CD4-positive, alpha-beta T cell treated with Interleukin-2 at 100 ng/mL for 4 hours (primary cell): Measurements from ENCODE around the gene FGF12.
"Not testable (repeated sequence)": the region's sequence is repeated elsewhere in the genome, so short reads cannot be mapped to it uniquely, and the experiment has no call there.

Source experiments
- DNase-seq: peaks from one replicate; pipeline ENCODE4 v3.0.0-alpha.2; 2020; ENCODE audit warnings: low spot score

The FGF12 gene

DNA sequence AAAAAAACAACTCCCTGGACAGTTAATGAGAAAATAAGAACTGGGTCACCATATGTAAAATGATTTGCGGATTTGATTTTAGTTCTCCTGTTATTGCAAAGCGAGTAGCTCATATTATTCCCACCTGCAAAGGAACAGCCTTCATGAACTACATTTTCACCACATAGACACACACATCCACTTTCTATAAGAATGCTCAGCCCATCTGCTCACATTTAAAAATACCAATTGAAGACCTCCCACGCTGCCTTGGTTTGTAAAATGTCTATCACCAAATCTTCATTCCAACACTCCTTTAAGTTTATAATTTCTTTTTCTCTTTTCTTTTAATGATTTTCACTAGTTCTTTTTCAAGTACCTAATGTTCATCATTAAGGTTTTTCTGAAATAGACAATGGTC, 148.6 kb downstream of the FGF12 start:
- no peak for DNase-seq

DNA sequence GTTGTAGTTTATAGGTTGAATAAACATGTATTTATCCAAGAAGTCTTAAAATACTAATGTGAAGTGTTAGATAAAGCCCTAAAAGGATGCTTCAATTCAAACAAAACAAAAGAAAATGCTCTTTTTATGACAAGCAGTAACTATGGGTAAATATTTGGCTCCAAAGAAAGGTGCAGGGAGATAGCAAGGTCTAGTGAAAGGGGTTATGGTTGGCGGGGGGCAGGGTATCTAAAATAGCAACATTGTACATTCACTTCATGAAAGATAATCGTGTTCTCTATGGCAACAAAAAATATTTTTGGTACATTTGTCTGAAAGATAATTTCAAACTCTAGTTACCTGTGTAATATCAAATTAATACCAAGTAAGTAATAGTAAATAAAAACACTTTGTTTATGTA, 149.5 kb downstream of the FGF12 start:
- no peak for DNase-seq

DNA sequence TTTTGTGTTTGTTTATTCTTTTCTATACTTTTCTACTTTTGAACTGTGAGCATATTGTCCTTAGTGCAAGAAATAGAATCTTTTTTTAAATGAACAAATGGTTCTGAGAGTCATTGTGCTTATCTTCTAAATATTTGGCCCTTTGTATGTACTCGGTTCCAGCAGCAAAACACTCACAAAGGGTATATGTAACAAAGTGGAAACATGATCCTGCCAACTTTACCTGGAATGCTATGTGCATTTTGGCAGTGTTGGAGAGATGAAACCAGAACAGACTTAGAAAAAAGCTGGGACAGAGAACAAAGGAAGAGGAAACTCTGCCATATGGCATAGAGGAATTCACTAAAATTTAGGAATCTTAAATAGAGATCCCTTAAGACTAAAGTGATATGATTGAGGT, 150.1 kb downstream of the FGF12 start:
- DNase-seq: no peak

DNA sequence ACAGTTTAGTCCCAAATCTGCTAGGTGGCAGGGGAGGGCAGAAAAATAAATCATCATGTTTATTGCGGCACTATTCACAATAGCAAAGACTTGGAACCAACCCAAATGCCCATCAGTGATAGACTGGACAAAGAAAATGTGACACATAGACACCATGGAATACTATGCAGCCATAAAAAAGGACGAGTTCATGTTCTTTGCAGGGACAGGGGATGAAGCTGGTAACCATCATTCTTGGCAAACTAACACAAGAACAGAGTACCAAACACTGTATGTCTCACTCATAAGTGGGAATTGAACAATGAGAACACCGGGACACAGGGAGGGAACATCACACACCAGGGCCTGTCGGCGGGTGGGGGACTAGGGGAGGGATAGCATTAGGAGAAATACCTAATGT, 150.6 kb downstream of the FGF12 start:
- not testable (repeated sequence) for DNase-seq

DNA sequence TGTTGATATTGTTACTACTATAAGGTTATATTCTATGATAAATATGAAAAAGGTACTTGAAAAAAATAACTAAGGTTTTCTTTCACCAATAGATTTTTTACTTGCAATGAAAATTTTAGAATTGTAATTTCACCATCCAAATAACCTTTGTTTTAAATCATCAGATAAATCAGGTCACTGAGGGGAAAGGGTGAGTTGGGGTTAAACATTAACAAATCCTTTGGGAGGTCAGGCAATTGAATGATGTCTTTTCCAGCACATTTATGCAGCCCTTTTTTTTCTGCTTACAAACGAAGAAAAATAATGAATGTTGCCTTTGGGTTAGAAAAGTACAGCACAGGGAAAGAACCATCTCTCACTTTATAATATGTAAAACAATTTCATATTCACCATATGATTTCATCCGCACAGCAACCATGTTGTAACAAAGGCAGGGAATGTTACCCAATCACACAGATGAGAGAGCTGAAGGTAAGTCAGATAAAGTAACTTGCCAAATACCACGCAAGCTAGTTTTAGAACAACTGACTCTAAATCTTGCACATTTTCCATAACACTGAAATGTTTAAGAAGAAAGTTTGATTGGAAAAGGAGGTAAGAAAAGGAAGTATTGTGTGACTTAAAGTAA, 151.3 kb downstream of the FGF12 start:
- DNase-seq: no peak

DNA sequence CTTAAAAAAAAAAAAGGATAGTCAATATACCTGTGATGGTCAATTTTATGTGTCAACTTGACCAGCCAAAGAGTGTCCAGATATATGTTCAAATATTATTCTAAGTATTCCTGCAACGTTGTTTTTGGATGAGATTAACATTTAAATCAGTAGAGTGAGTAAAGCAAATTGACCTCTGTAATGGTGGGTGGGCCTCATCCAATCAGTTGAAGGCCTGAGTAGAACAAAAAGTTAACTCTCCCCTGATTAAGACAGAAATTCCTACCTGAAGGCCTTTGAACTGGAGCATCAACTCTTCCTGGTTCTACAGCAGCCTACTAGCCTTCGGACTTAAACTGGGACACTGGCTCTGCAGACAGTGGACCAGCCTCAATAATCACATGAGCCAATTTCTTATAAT, 154.1 kb downstream of the FGF12 start:
- DNase-seq: no peak

DNA sequence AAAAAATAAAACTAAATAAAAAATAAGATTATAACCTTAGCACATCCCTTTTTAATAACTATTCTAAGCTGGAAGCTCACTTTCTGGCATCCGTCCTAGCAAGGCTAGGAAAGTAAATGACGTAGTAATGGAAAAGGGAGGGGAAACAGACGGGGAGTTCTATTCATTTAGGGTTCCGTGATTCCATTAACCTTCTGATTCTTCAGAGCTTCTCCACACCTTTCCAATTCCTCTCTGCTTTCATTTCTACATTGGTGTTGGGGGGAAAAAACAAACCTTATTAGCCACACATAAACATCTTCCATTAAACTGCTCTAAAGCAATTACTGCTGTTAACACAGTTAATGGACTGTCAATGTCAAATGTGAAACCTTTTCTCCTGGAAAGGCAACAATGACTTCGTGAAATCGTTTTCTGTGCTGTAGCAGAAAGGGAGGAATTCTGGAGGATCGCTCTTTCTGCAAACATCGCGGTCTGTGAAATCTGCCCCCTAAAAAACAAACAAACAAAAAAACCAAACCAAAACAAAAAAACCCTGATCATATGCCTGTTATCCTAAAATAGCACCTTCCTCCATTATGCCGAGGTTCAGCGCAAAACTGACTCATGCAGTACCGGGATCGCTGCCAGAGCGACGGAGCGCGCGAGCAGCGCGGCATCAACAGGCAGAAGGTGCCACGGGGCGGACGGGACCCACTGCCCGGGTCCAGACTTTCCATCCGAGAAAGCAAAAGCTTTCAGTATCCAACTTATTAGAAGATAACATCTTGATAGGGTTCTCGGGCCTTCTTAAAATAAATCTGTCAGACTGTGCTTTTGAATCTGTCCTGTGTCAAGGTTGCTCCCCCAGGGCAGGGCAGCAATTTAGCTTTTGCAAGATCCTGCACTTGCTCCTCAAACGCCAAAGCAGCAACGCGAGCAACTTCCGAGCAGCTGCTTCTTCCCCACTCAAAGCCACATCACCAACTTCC, 156.2 kb downstream of the FGF12 start:
- no peak for DNase-seq

DNA sequence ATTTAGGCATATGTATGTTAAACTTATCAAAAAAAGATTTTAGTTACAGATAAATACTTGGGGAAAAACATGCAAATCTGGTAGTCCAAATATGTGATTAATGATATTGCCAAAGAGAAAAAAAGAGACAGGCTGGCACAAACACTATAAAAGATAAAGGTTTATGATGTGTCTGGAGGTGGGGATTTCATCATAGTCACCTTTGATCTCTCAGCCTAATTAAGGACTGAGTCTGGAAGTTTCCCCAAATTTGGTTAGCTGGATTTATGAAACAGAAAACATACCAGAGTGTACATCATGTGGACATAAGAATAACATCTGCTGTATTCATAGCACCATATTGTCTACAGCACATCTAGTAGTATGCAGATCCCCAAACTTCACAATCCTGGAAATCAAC, 157.0 kb downstream of the FGF12 start:
- DNase-seq: no peak

DNA sequence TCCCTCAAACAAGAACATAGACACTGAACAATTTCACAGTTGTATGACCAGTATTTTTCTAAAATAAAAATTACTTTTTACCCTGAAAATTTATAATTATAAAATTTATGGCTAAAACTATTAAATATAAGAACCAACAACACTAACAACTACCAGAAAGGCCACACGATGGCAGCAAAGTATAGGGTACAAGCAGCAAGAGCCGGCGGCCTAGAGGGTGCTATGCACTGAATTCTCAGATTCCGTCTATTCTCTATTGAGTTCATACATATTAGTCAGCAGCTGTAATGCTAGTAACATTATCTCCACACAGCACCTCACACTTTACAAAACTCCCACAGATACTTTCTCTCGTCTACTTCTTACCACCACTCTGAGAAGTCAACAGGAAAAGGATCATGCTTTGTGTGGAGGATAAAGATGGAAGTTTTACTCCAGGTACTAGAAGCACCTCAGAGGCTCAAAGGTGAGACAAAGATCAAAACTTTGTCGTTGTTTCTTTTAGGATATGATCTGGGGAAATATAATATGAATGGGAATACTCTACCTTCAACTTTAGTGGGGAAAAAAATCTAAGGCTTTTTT, 160.5 kb downstream of the FGF12 start:
- DNase-seq: peak; percentile 49

DNA sequence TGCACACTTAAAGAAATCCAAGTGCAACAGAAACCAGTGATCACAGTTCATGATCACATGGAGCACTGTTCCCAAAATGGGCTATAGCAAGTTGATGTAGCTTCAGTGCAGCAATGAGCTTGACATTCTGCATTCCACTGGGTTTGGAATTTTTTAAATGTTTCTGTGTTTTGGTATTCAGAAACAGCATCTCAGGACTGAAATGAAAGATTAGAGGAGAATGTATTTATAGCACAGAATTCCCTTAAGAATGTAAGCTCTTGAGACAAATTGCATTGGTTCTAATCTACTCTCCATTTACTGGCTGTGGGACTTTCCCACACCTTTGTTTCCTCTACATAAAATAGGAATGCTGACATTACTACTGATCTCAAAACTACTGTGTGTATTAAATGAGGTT, 162.7 kb downstream of the FGF12 start:
- no peak for DNase-seq

DNA sequence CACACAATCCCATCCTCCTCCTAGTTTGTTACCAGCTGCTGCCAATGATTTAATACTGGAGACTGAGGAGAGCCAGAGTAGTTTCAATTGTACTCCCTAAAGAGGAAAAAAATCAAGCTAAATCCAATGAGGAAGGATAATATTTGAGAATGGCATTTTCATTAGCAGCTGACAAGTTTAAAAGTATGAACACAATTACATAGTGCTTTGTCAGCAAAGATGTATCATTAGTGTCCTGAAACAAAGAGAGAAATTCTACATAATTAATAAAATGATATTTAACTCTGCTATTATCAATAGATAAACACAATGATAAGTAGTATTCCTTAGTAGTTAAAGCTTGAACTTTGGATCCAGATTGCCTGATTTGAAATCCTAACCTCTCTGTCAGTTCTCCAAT, 163.9 kb downstream of the FGF12 start:
- no peak for DNase-seq

DNA sequence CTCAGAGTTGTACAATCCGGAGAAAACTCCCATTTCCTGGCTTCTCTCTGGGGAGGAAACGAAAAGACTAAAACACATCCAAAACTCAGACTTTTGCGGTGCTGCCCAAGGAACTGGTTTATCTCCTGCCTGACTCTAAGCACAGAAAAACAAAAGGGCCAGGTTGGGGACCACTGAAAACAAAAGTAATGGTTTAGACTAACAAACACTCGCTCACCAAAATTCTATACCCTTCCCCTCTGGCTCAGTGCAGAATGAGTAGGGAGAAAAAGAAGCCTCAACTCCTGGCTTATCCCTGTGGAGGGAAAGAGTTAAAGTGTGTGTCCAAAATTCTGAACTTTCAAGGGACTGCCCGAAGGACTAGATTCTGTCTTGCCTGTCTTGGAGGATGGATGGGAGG, 173.6 kb downstream of the FGF12 start:
- DNase-seq: no peak

DNA sequence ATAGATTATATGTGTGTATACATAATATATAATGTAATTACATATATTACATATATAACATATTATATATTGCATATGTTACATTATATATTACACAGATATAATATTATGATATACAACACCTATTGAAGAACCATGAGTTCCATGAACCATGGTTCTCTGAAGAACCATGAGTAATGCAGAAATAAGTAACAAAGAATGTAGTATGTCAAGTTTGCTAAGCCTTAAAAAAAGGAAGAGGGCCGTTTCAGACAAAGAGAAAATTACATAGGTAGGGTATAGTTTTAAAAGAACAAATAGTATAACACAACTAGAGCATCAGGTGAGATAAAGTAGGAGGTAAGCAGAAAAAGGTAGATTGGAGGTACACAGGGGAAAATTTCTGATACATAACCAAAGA, 177.0 kb downstream of the FGF12 start:
- no peak for DNase-seq

DNA sequence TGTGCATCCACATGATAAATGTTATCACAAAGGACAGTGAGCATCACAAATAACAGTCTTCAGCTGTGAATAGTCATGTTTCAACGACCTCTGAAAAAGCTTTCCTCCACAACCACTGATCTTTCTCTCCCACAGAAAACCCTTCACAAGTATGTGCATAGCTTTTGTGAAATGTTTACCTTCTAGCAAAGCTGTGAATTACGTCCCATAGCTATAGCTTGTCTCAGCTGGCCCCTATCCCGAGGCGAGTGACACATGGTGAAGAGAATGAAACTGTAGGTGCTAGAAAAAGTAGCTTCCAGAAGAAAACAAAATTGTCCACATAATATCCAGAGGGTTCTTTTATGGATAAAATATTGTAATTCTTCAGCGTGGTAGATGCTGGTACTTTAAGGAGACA, 182.0 kb downstream of the FGF12 start:
- no peak for DNase-seq

DNA sequence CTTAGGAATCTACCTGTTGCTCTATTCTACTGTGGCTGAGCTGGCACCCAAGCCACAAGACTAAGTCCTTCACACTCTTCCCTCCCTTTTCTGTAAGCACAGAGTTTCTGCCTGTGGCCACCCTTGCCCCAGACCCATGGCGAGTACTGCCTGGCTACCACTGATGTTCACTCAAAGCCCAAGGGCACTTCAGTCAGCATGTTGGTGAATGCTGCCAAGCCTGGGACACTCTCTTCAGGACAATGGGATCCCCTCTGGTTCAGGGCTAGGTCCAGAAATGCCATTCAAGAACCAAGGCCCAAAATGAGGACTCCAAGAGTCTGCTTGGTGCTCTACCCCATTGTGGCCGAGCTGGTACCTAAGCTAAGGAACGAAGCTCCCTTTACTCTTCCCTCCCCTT, 184.2 kb downstream of the FGF12 start:
- DNase-seq: no peak

DNA sequence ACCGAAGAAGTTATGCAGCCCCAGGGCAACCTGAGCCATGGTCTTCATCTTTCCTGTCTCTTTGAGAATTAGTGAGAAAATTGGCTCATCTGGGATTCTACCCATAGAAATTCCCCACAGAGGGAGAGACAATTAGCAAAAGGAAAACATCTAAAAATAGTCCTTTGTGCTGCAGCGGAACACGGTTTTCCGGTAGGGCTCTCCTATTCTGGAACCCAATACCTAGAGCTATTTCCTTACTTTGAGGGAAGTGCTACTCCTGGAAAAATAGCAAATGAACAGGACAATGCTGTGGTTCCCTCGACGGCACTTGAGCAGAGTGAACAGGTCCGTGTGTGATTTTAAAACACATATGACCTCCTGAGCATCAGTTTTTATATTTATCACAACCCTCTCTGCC, 210.5 kb downstream of the FGF12 start:
- DNase-seq: no peak

DNA sequence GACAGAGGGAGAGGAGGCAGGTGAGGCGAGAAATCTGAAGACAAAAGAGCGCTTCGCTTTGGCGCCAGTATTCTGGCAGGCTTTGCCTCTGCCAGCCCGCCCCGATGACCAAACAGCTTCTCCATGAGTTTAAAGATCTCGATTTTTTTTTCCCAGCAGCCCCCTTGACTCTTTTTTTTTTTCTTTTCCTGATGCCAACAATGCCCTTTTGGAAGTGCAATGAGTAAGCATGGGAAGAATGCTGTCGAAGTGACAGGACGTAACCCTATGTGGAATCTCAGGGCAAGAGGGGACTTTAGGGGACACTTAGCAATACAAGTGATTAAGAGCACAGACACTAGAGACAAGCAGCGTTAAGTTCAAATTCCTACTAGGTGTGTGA, 211.7 kb downstream of the FGF12 start:
- DNase-seq: no peak

DNA sequence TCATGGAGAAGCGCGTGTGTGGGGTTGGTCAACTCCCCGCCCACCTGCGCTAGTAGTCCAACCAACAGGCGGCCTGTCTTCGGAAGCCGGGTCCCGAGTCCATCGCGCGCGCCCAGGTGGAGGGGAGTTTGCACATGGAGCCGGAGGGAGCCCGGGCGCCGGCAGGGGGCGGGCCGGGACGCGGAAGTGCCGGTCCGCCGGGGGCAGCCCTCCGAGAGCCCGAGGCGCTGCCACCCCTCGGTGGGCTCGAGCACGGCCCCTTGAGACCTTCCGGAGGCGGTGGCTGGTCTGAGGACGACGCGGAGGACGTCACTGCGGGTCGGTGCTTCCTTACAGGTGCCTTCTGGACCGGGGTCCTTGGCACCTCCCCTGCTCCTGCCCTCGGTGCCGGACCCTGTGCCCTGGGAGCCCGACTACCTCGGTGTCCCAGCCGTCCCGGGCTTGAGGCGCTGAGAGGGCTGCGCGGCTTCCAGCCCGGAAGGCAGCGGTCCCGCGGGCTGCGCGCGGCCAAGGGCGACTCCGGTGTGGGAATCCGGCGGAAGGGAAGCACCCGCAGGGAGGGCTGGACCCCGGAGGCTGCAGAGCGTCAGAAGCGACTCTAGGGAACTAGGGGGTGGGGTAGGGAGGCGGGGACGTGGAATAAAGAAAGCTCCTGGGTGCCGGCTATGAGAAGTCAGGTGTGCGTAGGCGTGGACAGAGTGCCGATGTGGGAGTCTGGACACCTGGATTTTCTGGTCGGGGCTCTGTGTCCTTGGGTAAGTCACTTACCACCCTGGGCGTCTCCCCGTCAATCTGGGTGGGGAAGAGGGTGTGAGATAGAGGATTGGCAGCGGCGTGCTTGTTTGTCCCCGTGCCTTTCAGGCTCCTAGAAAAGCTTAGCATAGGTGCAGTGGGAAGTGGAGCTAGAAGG, 212.3 kb downstream of the FGF12 start:
- DNase-seq: no peak

DNA sequence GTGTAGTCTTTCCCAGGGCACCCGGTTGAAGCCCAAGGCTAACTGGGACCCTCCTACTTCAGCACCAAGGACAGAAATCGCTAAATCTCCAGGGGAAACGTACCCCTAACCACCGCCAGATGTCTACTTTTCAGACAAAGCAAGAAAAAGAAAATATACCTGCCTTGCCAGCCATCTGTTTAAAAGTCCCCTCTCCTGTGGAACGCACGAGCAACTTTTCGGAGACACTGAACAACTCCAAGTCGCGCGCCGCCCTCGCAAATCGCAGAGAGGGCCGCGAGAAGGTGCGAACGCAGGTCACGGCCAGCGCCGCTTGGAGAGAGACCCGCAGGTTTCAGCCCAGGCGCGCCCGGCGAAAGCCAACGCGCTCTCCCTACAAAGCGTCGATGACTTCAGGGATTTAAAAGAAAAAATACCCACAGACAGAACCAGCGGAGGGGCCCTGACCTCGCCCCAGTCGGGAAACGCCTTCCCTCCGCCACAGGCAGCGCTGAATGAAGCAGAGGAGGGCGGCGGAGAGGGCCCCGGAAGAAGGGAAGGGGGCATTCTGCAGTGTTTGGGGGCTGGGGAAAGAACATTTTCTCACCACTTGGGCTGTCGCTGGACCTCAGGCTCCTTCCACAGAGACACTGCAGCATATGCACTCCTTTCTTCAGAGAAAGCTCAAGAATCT, 213.1 kb downstream of the FGF12 start:
- DNase-seq: no peak

DNA sequence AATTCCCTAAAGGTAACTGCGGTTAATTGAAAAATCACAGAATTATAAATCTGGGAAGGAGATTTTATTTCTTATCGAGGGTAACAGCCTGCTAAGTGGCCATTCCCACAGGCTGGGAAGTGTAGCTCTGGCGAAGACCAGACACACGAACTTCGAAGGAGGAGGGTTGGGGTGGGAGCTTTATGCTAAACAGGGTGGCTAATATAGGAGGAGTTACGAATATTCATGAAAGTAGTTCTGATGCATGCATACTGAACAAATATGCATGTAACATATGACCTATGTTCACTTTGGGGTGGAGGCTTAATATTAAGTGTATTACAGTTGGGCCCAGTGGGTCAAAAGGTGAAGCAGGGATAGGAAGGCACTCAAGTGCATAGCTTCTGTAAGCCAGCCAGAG, 221.6 kb downstream of the FGF12 start:
- DNase-seq: no peak

DNA sequence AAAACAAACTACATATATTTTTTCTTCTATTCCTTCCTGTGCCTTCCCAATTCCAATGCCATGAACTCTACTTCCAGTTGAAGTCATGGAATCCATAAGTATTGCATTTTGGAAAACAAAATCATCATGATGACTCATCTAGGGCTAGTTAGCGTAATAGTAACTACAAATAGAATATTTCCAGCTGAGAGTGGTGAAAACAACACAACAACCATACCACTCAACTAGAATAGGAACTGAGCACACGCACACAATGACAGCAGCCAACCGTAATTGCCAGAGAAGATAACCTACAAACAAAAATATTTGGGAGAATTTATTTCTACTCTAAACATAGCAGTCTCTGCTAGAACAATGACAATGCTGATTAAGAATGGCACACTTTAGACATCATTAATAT, 225.9 kb downstream of the FGF12 start:
- no peak for DNase-seq
